GM03348 (cell line): ENCODE data around the gene CDK6.
A peak's percentile ranks its signal among the peaks of the same experiment; 100 is the strongest.
"Not testable (repeated sequence)": the region's sequence is repeated elsewhere in the genome, so short reads cannot be mapped to it uniquely, and the experiment has no call there.

ENCODE experiments used
- DNase-seq: peaks from one replicate; pipeline ENCODE4 v3.0.0; 2012; ENCODE audit warnings: low spot score

CDK6 gene

DNA sequence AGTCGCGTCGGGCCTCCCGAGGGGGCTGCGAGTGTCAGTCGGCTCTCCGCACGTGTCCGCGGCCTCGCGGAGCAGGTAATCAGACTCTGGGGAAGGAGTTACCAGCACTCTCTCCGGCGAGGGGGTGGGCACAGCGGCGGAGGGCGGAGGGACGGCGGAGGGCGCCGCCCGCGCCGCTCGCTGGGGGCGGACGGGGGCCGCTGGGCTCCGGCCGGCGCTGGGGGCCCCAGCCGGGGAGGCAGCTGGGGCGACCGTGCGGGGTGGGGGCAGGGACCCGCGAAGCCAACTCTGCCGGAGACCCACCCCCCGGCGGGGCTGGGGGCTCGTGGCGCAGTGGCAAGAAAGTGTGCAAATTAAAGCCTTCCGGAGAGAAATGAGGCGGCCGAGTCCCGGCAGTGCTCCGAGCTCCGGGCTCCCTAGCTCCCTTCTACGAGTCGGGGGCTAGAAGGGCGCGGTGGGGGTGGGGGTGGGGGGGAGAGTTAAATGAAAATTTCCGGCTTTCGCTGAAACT is at the start of gene CDK6:
CDK6 (minus strand) TSS at position 85 of the 511 bp plus-strand sequence. CDS start 3,250 bp downstream, outside the sequence.
- DNase-seq: peak; percentile 90

DNA sequence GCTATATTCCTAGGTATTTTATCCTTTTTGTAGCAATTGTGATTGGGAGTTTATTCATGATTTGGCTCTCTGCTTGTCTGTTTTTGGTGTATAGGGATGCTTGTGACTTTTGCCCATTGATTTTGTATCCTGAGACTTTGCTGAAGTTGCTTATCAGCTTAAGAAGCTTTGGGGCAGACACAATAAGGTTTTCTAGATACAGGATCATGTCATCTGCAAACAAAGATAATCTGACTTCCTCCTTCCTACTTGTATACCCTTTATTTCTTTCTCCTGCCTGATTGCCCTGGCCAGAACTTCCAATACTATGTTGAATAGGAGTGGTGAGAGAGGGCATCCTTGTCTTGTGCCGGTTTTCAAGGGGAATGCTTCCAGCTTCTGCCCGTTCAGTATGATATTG is 49.7 kb upstream of the CDK6 start:
- not testable (repeated sequence) for DNase-seq

DNA sequence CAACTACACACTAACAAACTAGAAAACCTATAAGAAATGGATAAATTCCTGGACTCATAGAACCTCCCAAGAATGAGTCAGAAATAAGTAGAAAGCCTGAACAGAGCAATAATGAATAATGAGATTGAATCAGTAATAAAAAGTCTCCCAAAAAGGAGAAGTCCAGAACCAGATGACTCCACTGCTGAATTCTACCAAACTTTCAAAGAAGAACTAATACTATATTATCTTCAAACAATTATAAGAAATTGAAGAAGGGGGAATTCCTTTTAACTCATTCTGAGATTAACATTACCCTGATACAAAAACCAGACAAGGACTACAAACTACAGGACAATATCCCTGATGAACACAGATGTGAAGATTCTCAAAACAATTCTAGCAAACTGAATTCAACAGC is 47.8 kb upstream of the CDK6 start:
- DNase-seq: no peak

DNA sequence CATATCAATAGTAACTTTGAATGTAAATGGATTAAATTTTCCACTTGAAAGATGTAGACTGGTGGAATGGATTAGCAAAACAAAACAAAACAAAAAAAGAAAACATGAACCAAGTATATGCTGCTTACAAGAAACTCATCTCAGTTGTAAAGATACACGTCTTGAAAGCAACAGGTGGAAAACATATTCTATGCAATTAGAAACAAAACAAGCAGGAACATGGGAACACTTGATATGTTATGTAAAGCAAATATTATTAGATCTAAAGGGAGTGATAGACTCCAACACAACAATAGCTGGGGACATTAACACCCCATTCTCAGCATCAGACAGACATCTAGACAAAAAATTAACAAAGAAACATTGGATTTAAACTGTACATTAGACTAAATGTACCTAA is 46.4 kb upstream of the CDK6 start:
- no peak for DNase-seq

DNA sequence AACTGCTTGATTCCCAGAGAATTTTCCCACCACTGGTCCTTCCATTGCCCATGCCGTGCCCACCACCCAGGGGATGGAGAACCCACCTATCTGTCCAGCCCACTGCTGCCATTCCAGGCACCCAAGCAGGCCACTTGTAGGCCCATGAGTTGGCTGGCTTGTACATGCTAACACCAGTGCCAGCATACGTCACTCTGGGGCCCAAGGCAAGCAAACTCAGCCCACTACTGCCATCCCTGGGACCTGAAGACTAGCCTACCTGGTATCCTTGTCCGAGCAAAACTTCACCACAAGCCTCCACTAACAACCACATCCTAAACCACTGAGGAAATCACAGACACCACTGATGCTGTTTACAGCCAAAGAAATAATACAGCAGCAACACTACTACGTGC is 44.7 kb upstream of the CDK6 start:
- no peak for DNase-seq

DNA sequence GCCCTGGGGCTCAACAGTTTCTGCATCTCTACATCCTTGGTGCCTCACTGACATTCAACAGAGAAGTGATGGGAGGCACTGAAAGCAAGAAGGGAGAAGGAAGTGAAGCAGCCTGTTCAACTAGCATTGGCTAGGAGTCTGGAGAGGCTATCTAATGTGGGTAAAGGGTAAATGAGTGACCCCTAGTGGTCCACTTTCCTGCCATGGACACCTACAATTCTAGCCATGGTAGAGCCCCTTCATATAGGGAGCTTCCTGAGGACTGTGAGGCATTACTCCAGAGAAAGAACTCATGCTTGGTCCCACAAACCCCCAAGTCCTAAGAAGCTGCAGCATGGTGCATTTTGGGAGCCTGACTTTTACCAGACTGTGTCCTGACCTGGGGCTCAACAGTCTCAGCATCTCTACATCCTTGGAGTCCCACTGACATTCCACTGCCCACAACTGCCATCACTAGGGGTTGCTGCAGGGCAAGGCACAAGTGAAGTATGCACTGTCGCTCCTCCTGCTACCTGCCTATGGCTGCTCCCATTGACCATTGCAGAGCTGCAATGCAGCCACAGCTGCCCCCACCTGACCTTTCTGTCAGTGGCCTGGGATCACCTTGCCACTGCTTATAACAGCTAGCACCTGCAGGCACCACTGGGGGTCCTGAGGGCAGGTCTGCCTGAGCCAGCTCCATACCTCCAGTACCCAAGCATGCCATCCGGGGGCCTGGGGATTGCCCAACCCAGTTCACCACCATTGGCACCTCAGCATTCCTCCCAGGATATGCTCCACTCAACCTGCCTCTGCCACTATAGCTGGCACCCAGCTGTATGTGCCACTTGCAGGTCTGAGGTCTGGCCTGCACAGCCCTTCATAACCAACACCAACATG is 44.1 kb upstream of the CDK6 start:
- no peak for DNase-seq

DNA sequence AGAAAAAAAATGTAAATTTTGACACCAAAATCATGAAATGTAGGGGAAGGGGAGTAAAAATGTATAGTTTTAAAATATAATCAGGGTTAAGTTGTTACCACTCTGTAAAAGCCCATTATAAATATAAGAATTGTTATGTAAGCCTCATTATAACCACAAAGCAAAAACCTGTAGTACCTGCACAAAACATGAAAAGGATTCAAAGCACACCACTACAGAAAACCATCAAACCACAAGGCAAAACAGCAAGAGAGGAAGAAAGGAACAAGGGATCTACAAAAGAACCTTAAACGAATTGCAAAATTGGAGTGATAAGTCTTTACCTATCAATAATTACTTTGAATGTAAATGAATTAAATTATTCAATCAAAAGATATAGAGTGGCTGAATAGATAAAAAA is 41.0 kb upstream of the CDK6 start:
- DNase-seq: no peak

DNA sequence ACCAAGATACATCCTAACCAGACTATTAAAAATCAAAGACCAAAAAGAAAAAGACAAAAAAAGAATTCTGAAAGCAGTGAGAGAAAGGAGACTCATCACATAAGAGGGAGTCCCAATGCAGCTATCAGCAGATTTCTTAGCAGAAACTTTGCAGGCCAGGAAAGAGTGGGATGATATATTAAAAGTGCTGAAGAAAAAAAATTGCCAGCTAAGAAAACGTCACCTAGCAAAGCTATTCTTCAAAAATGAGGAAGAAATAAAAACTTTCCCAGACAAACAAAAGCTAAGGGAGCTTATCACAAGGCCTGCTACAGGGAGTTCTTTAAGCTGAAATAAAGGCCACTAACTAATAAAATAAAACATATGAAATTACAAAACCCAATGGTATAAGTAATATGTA is 40.5 kb upstream of the CDK6 start:
- DNase-seq: no peak

DNA sequence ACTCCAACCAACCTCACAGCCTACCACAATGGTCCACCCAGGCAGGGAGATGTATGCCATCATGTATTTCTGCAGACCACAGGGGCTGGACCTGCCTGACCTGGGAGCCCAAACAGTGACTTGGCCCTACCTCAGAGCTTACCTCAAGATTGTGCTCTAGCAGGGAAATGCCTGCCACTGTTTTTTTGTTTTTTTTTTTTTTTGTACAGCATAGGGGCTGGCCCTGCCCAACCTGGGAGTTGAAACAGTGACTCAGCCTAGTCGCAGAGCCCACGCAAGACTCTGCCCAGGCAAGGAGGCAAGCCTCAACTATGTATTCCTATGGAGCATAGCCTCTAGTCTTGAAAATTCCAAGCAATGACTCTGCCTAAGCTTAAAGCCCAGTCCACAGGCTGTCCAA is 39.3 kb upstream of the CDK6 start:
- no peak for DNase-seq

DNA sequence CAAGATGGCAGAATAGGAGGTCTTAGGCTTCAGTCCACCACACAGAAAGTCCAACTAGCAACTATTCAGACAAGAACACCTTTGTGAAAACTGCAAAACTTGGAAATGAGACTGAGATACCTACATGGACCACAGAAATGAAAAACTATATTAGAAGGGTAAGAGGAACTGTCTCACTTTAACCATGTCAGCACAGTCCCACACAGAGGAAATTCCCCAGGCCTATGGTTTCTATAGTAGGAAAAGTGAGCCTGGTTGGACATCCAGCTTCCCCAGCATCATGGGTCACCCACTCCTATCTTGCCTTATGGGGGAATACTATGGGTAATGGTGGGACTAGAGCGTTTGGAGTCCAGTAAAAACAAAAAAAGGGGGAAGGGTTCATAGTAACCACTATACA is 38.8 kb upstream of the CDK6 start:
- no peak for DNase-seq

DNA sequence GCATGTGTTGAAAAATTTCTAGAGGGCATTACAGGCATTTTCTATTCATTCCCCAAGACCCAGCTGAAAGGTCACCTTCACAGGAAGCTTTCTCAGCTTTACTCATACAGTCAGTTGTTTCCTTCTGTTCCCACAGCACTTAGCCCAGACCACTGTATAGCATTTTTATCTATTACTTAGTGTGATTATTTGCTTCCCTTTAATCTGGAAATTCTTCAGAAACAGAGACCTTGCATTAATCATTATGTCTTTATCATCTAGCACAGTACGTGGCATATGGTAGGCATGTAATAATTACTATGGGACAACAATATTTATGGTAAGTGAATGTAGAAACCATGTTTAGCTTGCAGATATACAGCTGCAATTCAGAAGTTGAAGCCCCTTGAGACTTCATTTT is 38.2 kb upstream of the CDK6 start:
- DNase-seq: no peak

DNA sequence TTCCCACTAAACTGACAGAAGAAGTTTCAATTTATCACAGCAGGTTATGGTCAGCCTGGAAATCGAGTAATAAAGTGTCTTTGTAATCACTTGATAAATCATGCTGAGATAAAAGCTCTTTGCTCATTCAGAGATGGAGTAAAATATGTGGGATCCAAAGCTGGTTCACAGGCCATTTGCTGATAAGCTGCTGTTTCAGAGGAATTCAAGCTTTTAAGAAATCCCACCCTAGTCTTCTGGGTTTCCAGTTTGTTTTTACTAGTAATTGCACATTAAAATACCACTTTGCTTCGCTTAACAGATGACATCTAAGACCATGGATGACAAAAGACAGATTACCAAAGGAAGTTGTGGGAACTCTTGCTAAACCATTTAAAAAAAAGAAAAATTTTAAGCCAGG is 37.4 kb upstream of the CDK6 start:
- DNase-seq: no peak

DNA sequence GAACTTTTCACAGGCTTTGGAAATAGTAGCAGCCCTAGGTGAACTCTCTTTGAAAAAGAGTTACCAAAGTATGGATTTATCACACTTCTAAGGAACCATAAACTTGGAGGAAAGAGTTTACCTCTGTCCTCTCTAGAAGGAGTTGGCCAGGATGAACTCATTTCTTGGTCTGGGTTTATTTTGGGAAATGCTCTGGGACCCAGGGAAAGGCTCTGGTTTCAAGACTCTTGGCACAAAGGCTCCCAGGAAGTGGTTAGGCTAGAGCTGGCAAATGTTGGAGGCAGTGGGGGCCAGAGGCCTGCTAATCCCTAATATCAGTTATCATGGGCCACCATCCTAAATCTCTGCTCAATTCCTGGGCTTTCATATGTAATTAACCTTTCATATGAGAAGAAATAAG is 36.3 kb upstream of the CDK6 start:
- peak; percentile 24 for DNase-seq

DNA sequence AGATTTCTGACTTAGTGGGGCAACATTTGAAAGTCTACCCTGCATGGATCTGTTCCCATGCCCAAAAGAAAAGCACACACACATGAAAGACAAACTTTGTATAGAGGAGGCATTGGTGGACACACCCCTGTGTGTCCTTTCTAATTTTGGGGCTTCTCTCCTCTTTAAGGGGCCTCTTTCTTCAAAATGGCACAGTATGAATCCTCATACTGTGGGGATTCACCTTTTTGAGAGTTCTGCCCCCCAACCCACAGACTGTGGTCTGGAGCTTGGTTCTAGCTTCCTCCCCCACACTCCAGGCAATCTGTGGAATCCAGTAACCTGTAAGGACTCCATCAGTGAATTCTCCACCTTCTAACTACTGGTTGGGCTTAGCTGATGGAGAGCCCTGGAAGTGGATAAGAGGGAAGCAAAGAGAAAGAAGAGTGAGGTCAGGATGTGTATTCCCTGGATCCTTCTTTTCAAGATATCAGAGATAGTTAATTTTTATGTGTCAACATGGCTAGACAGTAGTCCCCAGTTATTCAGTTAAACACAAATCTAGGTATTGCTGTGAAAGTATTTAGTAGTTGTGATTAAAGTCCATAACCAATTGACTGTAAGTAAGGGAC is 32.4 kb upstream of the CDK6 start:
- DNase-seq: no peak

DNA sequence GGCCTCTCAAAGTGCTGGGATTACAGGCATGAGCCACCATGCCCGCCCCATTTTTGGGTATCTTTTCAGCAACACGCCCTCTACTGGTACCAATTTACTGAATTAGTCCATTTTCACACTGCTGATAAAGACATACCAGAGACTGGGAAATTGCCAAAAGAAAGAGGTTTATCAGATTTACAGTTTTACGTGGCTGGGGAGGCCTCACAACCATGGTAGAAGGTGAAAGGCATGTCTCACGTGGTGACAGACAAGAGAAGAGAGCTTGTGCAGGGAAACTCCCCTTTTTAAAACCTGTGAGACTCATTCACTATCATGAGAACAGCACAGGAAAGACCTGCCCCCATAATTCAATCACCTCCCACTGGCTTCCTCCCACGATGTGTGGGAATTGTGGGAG is 27.8 kb upstream of the CDK6 start:
- not testable (repeated sequence) for DNase-seq

DNA sequence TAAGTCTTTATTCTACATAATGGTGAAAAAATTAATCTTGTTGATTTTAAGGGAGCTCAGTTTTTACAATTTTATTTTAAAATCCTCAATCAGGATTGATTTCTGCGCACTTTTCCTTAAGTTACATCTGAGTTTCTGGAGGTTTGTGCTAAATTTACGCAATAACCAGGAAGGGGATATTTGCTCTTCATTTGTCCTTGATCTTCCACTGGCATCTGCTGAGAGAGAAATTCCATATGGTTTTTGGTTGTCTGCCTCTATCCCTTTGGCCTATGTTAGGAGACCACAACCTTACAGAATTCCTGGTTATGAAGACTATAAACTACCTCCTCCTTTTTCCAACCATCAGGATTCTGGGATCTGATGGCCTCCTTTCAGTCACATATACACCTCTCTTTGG is 20.1 kb upstream of the CDK6 start:
- no peak for DNase-seq

DNA sequence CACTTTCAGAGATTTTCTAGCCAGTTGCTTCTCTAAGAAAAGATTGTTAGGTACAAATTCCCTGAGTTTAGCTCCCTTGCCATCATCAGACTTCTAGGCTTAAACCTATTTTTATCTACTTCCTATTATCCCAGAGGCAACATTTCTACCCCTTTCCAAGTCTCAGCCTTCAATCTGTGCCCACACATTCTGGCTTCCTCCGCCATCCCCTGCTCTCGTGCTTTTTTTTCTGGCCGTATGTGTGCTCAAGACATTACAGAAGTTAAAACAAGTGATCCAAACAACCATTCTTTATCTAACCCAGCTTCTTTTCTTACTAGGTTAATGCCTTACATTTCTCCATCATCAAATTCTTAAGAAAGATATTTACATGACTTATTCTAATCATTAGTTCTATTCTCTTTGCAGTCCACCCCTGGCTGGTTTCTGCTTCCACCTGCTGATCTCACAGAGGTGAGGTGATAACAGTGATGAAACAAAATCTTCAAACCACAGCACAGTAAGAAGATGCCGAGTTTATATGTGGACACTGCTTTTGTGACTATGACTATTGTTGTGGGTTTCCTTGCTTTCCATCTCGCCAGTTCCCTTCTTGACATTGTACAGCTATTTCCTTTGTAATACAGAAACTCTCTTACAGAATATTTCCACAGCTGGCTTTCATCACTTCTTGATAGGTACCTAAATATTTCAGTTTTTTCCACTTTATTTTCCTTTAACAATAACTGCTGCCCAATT is 18.3 kb upstream of the CDK6 start:
- DNase-seq: no peak

DNA sequence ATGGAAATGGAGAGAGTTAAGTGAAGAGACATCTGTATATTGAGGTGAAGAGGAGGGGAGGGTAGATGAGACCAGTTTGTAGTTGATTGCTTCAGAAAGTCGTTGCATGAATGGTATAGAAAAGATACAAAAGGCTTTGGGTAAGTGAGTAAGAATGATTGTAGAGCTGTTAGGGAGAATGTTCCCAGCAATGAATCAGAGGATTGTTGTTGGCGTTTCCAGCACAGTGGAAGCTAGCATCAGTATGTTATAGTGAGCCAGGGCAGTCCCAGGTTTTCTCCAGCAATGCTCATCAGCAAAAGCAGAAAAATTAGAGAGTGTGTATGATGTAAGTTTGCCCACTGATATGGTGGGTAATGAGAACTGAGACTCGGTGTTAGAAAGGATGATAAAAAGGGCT is 15.4 kb upstream of the CDK6 start:
- DNase-seq: no peak

DNA sequence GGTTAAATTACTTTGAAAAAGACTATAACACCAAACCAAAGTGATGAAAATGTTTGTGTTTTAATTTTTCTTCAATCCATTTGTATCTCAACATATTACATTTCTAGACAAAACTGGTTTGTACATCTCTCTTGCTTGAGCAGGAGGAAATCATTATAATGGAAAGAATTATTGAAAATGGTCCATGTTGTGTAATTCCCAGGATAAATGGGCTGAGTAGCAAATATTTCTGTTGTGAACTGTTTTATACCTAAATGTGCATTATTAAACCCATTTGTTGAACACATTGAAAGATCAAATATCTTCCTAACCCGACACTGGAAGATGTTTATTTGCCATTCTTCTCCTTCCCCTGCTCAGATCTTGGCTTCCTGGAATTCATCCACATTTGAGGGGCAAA is 14.1 kb upstream of the CDK6 start:
- peak; percentile 11 for DNase-seq

DNA sequence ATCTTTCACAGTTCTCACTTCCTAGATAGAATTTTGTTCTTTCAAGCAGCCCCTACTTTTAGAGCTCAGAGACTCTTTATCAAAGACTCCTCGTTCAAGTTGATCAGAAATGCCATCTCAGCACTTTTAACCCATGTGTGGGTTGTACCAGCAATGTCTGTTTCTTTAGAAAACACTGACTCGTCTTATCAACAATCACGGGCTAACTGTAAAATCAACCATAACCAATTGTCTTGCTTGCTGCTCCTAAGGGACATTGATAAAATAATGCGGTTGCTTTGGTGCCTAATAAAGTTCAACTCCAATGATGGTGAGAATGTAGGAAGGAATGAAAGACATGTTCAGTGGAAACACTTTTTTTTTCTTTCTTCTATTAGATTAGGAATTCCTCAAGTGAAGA is 12.9 kb upstream of the CDK6 start:
- no peak for DNase-seq

DNA sequence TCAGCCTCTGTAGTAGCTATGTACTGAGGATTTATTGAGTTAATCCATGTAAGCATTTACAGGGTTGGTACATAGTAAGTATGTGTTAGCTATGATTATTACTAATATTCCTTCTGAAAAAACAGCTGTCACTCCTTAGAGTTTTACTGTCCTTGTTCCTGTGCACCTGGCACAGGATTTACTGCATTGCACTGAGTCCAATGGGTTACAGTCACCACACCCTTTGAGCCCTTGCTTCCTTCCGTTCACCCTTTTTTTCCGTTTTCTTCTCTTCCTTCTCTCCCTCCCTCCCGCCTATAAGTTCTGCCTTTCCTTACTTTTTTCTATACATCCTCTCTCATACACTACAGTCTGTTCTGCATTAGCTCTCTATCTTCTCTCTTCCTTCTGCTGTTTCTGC is 12.5 kb upstream of the CDK6 start:
- DNase-seq: no peak

DNA sequence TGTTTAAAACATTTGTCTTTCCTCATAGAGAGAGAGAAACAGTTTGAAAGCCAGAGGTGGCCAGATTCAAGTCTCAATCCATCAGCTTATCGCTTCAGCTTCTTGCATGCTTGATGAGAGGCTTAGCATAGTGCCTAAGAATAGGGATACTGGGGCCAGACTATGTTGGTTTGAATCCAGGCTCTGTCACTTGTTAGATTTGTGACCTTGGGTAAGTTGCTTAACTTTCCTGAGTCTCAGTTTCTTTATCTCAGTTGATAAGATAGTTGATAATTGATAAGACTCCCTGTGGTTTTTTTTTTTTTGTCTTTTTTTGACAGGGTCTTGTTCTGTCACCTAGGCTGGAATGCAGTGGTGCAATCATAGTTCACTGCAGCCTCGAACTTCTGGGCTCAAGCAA is 12.1 kb upstream of the CDK6 start:
- DNase-seq: no peak

DNA sequence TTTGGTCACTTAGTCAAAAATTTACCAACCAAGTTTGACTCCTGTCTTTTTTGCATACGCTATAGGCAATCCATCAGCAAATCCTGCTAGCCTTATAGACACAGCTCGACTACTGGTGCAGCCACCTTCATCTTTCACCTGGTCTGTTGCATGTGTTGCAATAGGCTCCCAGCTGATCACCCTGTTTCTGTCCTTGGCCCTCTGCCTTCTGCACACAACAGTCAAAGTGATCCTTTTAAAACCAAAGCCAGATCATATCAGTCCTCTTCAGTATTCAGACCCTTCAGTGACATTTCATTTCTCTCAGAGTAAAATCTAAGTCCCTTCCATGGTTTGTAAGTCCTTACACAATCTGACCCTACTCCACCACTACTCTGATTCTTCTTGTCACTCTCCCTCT is 10.9 kb upstream of the CDK6 start:
- DNase-seq: no peak
